ELR (cell line): Measurements from ENCODE around the gene DMD.
"Not testable (repeated sequence)": the region's sequence is repeated elsewhere in the genome, so short reads cannot be mapped to it uniquely, and the experiment has no call there.

Experiments
- DNase-seq: peaks from one replicate; pipeline ENCODE4 v3.0.0-alpha.2; 2015; ENCODE audit warnings: low read depth

DMD gene

DNA sequence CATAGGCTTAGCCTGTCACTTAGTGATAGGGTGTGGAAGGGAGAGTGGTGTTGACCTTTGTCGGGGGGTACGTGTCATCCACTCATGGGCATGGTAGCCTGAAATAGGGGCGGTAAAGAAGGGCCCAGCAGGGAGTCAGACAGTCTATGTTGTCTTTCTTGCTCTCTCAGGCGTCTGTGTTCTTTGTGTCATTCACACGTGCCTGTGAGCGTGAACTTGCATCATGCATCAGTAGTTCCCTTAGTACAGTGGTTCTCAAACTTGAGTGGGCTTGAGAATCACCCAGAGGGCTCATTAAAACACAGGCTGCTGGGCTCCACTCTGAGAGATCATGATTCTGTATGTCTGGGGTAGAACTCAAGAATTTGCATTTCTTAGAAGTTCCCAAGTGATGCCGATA lies 1688.6 kb downstream of the DMD start:
- no peak for DNase-seq

DNA sequence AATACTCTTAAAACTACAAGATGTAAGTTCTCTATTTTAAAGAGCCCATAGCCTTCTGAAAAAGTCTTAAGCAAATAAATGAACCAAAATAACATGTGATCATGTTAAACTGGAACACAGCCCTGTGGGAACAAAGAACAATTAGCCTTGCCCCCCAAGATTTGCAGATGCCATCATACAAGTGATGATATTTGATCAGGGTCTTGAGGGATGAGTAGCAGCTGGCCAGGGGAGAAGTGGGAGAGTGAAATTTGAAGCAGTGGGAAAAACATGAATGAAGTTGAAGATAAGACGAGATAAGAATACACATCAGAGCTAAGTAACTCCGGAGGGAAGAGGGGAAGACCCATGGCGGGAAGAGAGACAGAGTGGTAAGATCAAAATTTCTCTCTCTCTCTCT lies 1689.4 kb downstream of the DMD start:
- DNase-seq, result no peak

DNA sequence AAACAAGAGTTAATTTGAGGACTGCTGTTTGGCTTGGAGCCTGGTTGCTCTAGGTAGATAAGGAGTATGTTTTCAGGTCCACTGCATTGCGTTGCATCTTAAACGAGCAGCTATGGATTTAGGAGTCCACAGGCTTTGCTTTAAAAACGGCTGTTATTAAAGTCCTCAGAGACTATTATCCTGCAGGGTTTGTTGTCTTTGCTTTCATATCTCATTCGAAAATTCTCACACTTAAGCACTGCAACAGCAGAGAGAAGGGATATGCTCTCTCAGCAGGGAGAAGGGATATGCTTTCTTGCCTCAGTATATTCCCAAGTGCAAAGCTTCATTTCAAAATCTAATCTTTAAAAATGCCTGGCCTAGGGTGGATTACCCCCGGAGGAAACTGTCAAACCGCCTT lies 1694.8 kb downstream of the DMD start:
- no peak for DNase-seq

DNA sequence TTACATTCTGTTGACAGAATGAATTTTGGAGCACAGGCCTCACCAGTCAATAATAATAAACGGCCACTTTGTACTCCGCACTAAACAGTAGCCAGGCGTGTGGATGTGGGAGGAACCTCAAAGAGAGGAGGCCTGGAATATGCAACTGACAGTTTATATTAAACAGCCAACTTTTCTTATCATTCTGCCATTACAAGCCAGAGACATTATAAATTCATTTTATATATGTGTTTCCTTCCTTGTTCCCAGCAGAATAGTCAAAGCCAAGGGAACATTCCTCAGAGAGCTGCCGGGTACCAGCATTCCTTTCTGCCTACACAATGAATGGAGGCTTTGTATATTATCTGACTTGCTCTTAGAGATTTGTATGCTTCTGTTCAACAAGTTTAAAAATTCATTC lies 1703.0 kb downstream of the DMD start:
- DNase-seq, result peak; percentile 28

DNA sequence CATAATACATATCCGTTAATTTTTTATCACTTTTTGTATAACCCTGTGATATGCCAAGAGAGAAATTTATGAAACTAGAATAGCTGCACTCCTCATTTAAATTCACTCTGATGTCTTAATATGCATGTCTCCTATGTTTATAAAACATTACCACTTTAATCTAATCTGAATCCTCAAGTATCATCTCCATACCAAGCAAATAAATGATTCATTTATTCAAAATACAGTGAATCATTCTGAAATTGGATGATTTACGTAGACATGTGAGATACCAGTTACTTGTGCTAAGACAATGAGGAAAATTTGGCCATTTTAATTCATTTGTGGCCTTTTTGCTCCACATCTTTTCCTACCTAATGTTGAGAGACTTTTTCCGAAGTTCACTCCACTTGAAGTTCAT lies 1704.4 kb downstream of the DMD start:
- DNase-seq, result peak; percentile 23

DNA sequence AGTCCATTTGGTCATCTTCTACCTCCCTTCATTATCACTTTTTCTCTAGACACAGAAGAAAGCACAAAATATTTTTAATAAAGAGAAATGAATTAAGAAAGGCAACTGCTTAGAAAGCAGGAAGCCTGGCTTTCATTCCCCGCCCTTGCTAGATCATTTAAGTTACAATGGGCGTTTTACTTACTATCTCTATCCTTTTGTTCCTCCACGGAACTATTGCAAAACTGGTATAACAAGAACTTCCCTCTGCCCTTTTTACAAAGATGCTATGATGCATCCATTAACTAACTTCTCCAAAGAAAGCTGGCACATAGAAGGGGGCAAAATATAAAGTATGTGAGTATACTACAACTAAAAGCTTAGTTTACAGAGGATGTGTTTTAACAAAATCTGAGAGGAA lies 1705.0 kb downstream of the DMD start:
- DNase-seq, result no peak

DNA sequence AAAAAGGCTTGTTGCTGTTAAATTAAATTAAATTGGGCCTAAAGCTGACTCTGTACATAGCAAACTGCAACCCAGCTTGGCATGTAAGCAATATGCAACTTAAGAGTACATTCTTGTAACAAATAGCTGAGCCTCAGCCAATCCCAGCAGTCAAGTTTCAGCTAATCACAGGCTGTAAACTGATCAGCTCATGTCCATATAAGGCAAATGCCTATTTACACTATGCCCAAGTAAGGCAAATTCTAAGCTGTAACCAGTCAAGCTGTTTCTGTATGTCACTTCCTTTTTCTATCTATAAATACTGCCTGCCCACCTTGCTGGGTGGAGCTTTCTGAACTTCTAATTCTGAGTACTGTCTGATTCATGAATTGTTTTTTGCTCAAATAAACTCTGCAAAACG lies 1710.4 kb downstream of the DMD start:
- DNase-seq, result peak; percentile 1

DNA sequence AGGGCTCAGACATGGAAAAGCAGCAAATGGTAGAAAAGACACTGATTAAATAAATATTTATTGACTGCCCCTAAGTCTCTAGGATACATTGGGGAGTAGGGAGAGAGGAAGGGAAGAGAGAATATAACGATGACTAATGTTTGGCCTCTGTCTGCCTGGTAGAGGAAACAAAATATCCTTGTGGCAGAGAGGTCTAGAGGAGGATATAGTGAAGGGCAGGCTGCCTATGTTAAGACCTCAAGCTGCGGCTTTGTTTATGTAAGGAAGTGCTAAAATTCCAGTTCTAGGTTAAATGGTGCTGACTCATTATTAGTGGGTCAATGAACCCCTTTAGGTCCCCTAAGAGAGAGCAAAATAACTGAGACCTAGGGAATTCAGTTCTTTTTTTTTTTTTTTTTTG lies 1712.2 kb downstream of the DMD start:
- peak; percentile 73 for DNase-seq

DNA sequence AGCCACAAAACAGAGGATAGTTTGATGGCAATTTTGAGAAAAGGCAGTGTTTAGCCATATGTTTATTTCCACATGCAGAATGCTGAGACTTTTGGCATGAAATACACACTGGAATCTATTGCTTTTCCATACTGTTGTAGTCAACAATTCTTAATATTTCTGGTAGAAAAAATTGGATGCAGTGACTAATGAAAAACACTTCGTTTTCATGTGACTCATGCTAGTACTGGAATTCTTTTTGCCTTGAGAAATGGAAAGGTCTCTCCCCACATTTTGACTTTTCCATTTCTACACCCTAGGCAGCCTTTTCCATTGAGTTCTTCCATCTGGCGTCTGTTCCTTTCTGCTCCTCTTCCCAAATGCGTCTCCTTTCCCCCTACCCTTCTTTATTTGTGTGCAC lies 1714.3 kb downstream of the DMD start:
- peak; percentile 55 for DNase-seq

DNA sequence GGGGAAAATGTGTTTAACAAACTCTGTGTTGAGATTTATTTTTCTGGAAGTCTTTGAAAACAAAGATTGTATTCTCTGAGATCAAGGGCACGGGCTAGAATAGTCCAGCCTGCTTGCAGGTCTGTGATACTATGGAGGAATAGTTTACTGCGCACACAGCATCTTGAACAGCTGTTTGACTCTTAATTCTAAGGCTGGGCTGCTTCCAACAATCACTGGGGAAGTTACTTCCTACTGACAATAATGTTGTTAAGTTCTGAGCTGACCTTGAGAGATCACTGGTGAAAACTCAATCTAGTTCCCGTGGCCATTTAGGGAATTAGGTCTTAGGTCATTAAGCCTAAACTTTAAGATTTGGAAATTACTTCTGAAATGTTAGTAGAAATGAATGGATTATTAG lies 1723.4 kb downstream of the DMD start:
- DNase-seq, result no peak

DNA sequence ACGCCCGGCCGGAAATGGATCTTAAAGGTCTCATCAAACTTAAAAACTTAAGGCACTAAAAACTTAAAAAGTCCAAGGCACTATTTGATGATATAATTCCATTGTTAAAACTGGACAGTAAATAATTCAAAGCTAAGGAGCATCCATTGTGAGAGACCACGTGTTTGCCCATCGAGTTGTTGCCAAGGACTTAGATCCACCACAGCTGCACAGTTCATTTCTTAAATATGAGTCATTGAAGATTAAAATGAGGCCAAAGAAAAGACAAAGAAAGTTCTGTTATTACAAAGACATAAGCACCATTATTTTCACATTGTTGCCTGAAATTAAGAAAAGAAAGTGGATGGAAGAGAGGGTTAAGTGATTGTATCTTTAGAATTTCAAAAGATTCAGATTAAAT lies 1728.0 kb downstream of the DMD start:
- peak; percentile 59 for DNase-seq

DNA sequence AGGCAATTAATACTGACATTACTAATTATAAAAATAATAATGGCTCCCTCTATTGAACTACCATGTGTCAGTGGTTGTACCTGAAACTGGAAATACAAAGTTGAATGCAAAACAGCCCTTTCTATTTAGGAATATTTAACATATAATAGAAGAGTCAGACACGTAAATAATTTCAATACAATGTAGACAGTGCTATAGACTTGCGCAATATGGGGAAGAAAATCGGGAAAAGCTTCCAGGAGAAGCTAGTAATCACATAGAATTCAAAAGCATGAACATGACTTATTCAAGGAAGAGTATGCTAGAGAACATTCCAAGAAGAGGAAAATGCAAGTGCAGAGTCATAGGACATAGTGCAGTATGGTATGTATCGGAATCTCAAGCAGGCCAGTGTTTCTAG lies 1730.7 kb downstream of the DMD start:
- no peak for DNase-seq

DNA sequence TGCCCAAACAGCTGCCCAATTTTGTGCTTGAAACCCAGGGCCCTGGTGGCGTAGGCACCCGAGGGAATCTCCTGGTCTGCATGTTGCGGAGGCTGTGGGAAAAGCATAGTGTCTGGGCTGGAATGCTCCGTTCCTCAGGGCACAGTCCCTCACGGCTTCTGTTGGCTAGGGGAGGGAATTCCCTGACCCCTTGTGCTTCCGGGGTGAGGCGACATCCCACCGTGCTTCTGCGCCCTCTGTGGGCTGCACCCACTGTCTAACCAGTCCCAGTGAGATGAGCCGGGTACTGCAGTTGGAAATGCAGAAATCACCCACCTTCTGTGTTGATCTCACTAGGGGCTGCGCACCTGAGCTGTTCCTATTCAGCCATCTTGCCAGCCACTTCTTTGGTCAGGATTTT lies 1740.1 kb downstream of the DMD start:
- DNase-seq, result no peak

DNA sequence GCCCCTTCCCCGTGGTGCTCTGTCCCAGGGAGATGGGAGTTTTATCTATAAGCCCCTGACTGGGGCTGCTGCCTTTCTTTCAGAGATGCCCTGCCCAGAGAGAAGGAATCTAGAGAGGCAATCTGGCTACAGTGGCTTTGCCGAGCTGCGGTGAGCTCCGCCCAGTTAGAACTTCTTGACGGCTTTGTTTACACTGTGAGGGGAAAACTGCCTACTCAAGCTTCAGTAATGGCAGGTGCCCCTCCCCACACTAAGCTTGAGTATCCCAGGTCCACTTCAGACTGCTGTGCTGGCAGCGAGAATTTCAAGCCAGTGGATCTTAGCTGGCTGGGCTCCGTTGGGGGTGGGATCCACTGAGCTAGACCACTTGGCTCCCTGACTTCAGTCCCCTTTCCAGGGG lies 1740.6 kb downstream of the DMD start:
- DNase-seq, result not testable (repeated sequence)

DNA sequence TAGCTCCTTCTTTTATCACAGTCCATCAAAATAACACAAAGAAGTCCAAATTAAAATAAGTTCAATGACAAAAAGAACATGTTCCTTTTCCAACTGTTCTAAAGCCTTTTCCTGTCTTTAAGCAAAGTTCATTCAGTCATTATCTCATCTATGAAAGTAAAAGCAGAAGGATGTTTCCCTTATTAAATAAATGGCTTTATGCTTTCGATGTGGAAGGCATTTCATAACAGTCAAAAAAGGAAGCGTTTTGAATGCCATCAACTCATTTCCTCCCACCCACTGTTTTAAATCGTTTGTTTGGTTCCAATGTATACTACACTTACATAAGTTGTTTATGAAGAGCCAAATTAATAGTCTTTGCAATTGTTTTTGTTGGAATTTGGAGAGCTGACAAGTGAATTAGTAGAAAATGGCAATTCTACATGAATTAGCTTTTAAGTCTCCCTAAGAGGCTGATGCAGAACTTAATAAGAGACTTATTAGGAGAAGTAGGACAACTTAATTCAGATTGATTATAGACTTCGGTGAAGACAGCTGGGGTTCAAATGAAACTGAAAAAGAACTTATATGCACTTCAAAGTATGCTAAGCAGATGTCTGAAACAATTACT lies 1746.9 kb downstream of the DMD start:
- DNase-seq, result no peak

DNA sequence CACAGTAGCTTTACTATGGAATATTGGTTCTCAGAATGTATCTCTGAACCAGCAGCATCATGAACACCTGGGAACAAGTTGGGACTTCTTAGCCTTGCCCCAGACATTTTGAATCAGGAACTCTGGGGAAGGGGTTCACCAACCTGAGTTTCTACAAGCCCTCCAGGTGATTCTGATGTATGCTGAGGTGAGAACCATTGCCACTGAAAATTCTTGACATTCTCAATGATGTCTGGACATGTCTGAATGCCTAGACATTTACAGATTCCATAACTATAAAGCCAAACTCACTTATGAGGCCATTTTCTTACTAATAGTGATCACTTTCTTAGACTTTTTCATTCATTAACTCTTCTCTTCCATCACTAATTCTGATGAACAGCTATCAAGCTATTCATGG lies 1750.1 kb downstream of the DMD start:
- DNase-seq, result no peak

DNA sequence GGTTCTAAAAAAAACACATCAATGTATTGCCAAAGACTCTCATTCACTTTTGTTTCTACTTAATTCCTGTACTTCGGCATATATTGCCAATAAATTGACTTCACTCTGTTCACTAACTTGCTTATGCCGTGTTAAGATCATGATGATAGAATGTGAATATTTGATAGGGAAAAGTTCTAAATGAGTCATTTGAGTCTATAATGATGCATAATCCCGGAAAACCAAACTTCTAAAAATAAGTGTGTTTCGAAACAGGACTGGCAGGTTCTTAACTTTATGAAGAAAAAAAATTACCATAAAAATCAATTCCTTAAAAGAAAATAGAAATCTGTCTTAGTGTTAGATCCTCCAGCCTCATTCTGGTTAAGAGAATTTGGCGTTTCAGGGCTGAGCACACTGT lies 1752.0 kb downstream of the DMD start:
- DNase-seq, result peak; percentile 45

DNA sequence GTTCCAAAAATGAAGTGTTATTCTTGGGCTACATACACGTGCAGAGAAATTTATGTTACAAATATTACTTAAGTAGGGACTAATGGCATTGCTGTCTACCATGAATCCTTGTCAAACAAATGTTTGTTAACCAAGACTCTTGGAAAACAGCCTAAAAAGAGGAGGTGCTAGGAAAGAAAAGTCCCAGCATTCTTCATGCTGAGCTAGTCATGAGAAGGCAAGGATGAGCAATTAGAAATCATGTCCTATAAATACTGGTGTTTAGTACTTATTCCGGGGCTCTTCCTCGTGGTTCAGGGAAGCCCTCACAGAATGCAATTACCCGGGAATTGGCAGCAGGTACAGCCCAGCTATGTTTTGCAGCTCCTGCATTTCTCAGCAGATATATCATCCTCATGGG lies 1761.4 kb downstream of the DMD start:
- DNase-seq, result peak; percentile 10

DNA sequence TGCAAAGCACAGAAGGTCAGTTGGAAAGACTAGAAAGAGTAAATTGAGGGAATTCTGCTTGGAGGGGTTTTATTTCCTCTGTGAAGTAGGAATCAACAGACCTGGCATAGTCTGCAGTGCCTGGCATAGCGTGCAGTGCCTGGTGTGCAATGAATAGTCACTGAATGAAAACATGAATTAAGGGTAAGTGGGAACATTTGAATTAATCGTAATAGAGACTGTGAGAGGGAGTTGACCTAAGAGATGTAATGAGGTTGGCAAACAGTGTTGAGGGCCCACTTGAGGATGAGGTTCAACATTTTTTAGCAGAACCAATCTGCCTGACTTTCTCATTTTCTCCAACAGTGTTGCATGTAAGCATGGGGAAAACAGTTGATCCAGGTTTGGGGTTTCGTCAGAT lies 1762.3 kb downstream of the DMD start:
- no peak for DNase-seq

DNA sequence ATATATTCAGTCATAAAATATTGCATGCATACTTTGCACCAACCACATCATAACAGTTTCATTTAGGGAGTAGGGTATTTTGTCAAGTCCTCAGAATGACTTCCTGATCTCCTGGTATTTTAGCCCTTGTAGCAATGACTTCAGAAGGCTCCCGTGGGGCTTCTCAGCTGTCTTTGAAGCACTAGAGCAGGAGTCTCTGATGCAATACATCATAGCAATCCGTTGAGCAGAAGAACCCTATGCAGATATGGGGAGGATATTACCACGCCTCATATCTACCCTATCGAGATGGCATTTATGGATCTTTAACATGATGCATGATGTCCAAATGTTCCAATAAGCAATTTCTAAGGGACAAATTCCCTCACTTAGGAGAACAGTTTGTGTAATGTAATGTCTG lies 1765.8 kb downstream of the DMD start:
- no peak for DNase-seq

DNA sequence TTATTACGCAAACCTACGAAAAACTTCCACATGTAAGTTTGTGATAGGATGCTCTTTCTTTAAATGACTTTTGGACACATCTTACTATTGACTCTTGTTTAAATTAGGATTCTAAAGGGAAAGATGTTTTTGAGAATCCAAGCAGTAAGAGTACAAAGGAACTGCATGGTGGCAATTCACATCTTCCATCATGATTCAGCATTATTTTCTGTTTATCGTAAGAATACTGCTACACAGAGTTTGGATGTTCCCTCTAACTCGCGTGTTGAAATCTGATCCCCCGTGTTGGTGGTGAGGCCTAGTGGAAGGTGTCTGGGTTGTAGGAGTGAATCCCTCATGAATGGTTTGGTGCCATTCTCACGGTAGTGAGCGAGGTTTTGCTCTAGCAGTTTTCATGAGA lies 1767.7 kb downstream of the DMD start:
- no peak for DNase-seq

DNA sequence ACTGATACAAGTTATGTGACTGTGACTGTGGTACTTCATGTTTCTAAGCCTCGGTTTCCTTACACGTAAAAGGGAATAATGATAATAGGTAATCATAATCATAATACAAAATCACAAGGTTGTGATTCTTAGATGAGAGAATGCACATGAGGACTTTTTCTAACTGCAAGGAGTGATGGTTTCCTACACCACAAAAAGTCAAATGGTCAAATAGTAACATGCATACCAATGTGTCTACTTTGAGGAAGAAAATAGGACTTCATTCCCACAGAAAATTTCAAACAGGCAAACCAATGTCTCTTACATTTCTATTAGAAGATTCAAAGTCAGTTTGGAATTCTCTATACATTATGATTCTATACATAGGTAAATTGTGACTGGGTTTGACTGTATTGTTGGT lies 1770.8 kb downstream of the DMD start:
- DNase-seq, result no peak

DNA sequence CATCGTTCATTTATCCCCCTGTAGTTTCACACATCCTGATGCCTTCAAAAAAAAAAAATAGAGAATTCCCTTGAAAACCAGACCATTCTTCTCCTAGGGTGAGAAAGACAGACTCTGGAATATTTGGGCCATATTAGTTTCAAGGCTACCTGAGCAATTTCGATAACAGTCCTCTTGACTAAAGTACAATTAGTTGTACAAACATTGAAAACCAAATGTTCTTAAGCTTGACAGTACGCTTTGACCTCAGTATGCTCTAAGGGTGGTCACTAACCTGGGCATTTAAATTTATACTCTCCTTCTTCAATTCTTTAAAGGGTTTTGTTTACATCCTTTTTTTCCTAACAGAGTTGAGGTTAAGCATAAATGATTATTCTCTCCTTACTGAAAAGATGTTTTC lies 1774.9 kb downstream of the DMD start:
- no peak for DNase-seq

DNA sequence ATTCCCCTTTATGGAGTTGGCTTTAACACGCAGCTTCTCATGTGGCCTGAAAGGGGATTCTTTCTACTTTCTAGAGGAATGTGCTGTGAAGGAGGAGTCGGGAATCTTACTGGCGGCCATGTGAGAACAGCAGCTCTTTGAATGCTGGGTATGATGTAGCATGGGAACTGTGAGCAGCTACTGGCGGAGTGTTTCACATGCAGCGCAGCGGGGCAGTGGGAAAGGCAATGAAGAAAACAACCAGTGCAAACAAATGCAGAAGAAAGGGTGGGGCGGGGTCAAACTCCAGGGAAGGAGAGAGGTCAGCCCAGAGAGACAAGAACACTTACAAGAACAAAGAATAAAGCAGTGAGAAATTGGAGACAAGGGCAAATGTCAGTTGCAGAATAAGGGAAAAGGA lies 1775.8 kb downstream of the DMD start:
- no peak for DNase-seq

DNA sequence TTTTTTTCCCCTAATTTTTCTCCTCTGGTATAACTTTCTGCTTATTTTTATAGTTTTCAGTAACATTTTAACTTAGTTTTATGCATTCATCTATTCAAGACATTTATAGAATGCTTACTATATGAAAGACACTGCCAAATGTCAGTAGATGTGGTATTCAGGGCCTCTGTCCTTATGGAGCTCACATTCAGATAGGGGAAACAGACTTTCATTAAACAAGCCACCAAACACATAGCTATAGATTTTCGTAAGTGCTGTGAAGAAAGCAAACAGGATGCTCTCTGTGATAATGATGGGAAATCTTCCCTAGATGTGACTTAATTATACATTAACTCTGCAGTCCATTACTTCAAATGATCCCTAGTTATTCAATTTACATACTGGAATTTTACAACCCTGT lies 1777.5 kb downstream of the DMD start:
- DNase-seq, result no peak
